HepG2 (cell line): ENCODE results near the gene PLCL1. TPM values are rescaled to one million over a fixed set of nuclear protein-coding genes. Genes with fewer than 3 reads are reported as not detected.

Experiments used
- ATAC-seq: fragments of 200-7000 bp; cut with Tn5 transposase; 3 replicates; pipeline ENCODE4 v1.9.1; 2020; ENCODE audit warnings: mild to moderate bottlenecking, moderate library complexity
- BruUV-seq: library from RNA; stranded (reverse); fragments of 400-500 nt; replicated peaks from 2 replicates; lab custom pipeline; 2021; lab: Mats Ljungman, UMichigan
- CTCF ChIA-PET: fragments of 300-600 bp; formaldehyde crosslinking; extraction: SDS; loops from one replicate; lab custom pipeline; 2021; ENCODE audit warnings: low total read pairs, inconsistent platforms, low intra/inter-chr PET ratio; lab: Yijun Ruan, JAX
- POLR2A ChIA-PET: fragments of 350-600 bp; sonication (Branson Sonifier 250); formaldehyde crosslinking; loops from one replicate; lab custom pipeline; 2020; ENCODE audit warnings: antibody characterized with exemption, inconsistent platforms; lab: Yijun Ruan, JAX
- DNase-seq: peaks from one replicate; pipeline ENCODE4 v3.0.0-alpha.2; 2015; ENCODE audit warnings: low spot score
- FAIRE-seq: peaks from 3 replicates; lab custom pipeline; 2011; peaks lifted over from hg19 to GRCh38; lab: Jason Lieb, UNC
- H2AFZ ChIP-seq: one replicate; pipeline ENCODE4 v1.6.1; 2011; ENCODE audit warnings: low read length, inconsistent platforms
- H3K27ac ChIP-seq: fragments of 300-600 bp; 3 replicates; pipeline ENCODE4 v1.8.0; 2011; ENCODE audit warnings: mixed run types, mild to moderate bottlenecking, mixed read lengths, low read length, inconsistent platforms; ENCODE audit not compliant: insufficient read depth; ENCODE audit errors: extremely low read length
- H3K27me3 ChIP-seq, 2 experiments: fragments of 200-600 bp in 1 of 2; 2 replicates in 1 of 2; 3 replicates in 1 of 2; pipeline versions ENCODE4 v1.6.0 to v1.8.0; 2011; ENCODE audit warnings: low read length in 2 of 2, mild to moderate bottlenecking in 2 of 2, moderate library complexity in 2 of 2, inconsistent platforms in 1 of 2; ENCODE audit not compliant: insufficient read depth in 2 of 2, control insufficient read depth in 1 of 2
- H3K36me3 ChIP-seq, 2 experiments: fragments of 200-600 bp in 1 of 2; replicated peaks in 1 of 2; 2 replicates in 1 of 2; 3 replicates in 1 of 2; pipeline versions ENCODE4 v1.5.1 to v1.8.0; 2011; ENCODE audit warnings: low read length in 2 of 2, inconsistent platforms in 1 of 2; ENCODE audit not compliant: insufficient read depth in 2 of 2, control insufficient read depth in 1 of 2
- H3K4me1 ChIP-seq: 2 replicates; pipeline ENCODE4 v1.5.1; 2012; ENCODE audit warnings: low read length, inconsistent platforms; ENCODE audit not compliant: insufficient read depth
- H3K4me2 ChIP-seq: 2 replicates; pipeline ENCODE4 v1.6.0; 2011; ENCODE audit warnings: low read depth, low read length, inconsistent platforms
- H3K4me3 ChIP-seq, 3 experiments: fragments of 200-600 bp in 1 of 3; sonication (generic), shearing (Covaris generic) in 1 of 3; replicated peaks in 1 of 3; 2 replicates each; pipeline ENCODE4 v1.5.1; 2011 to 2016; ENCODE audit warnings: low read length in 3 of 3, inconsistent platforms in 2 of 3, low read depth in 2 of 3, mild to moderate bottlenecking in 2 of 3, control low read depth in 1 of 3, mixed read lengths in 1 of 3; ENCODE audit not compliant: insufficient read depth in 1 of 3
- H3K79me2 ChIP-seq: one replicate; pipeline ENCODE4 v1.6.1; 2011; ENCODE audit warnings: low read length, inconsistent platforms; ENCODE audit not compliant: insufficient read depth
- H3K9ac ChIP-seq: 2 replicates; pipeline ENCODE4 v1.6.0; 2011; ENCODE audit warnings: mild to moderate bottlenecking, low read depth, low read length, inconsistent platforms; ENCODE audit not compliant: insufficient read depth
- H3K9me3 ChIP-seq: 2 replicates; pipeline ENCODE4 v1.5.1; 2012; ENCODE audit warnings: mild to moderate bottlenecking, low read length
- H4K20me1 ChIP-seq: 2 replicates; pipeline ENCODE4 v1.6.0; 2011; ENCODE audit warnings: inconsistent platforms, mild to moderate bottlenecking, low read length, moderate library complexity; ENCODE audit not compliant: insufficient read depth
- AKAP8 ChIP-seq: sonication (generic); formaldehyde crosslinking; IDR thresholded peaks from 2 replicates; pipeline ENCODE4 v1.5.1; 2020; ENCODE audit warnings: mild to moderate bottlenecking, missing genetic modification reagents
- ARNT ChIP-seq: fragments of 450-650 bp; IDR thresholded peaks from 2 replicates; pipeline ENCODE4 v1.6.1; 2017
- ATF7 ChIP-seq, 2 experiments: fragments of 450-650 bp in 1 of 2; sonication (generic) in 1 of 2; formaldehyde crosslinking in 1 of 2; IDR thresholded peaks; 2 replicates each; pipeline versions ENCODE4 v1.4.0 to v1.6.1; 2016 to 2020; ENCODE audit warnings: antibody characterized with exemption in 1 of 2, mild to moderate bottlenecking in 1 of 2, missing genetic modification reagents in 1 of 2
- CCAR2 ChIP-seq: fragments of 200-400 bp; formaldehyde crosslinking; optimal IDR thresholded peaks from 2 replicates; pipeline ENCODE3; 2018; ENCODE audit warnings: low read depth, mild to moderate bottlenecking, low read length, moderate library complexity
- EED ChIP-seq: sonication (generic); formaldehyde crosslinking; IDR thresholded peaks from 2 replicates; pipeline ENCODE4 v1.5.0; 2020; ENCODE audit warnings: mild to moderate bottlenecking, missing genetic modification reagents
- MAZ ChIP-seq, 2 experiments: sonication (generic) in 1 of 2; formaldehyde crosslinking in 1 of 2; IDR thresholded peaks; 2 replicates each; pipeline versions ENCODE4 v1.5.0 to v1.6.1; 2012 to 2020; ENCODE audit warnings: low read depth in 2 of 2, mild to moderate bottlenecking in 2 of 2, borderline replicate concordance in 1 of 2, improper control_type of control experiment in 1 of 2, low read length in 1 of 2, missing genetic modification reagents in 1 of 2, moderate library complexity in 1 of 2
- MED13 ChIP-seq: sonication (generic); formaldehyde crosslinking; IDR thresholded peaks from 2 replicates; pipeline ENCODE4 v1.5.0; 2020; ENCODE audit warnings: missing genetic modification reagents
- NR1H2 ChIP-seq: sonication (generic); formaldehyde crosslinking; IDR thresholded peaks from 2 replicates; pipeline ENCODE4 v1.8.1; 2022; ENCODE audit warnings: low read depth, missing genetic modification reagents, borderline replicate concordance
- NR2F6 ChIP-seq, 2 experiments: IDR thresholded peaks; 2 replicates each; pipeline ENCODE4 v1.6.1; 2016; ENCODE audit warnings: antibody characterized with exemption in 1 of 2, mild to moderate bottlenecking in 1 of 2
- TAF1 ChIP-seq: sonication (generic); formaldehyde crosslinking; IDR thresholded peaks from 2 replicates; pipeline ENCODE4 v1.4.0; 2020; ENCODE audit warnings: missing genetic modification reagents
- THAP11 ChIP-seq: IDR thresholded peaks from 2 replicates; pipeline ENCODE4 v1.6.1; 2016; ENCODE audit warnings: missing biosample characterization, missing genetic modification reagents
- ZBTB49 ChIP-seq: sonication (generic); formaldehyde crosslinking; IDR thresholded peaks from 2 replicates; pipeline ENCODE4 v1.4.0; 2020; ENCODE audit warnings: missing genetic modification reagents, borderline replicate concordance
- ZFAT ChIP-seq: sonication (generic); formaldehyde crosslinking; conservative IDR thresholded peaks from 2 replicates; pipeline ENCODE4 v1.8.1; 2023; ENCODE audit warnings: missing genetic modification reagents, inconsistent platforms
- ZNF205 ChIP-seq: IDR thresholded peaks from 2 replicates; pipeline ENCODE4 v1.6.1; 2018; ENCODE audit warnings: missing biosample characterization, missing genetic modification reagents
- ZNF552 ChIP-seq: sonication (generic); formaldehyde crosslinking; IDR thresholded peaks from 2 replicates; pipeline ENCODE4 v1.9.0; 2022; ENCODE audit warnings: missing genetic modification reagents, mild to moderate bottlenecking, borderline replicate concordance
- ZNF773 ChIP-seq: sonication (generic); formaldehyde crosslinking; IDR thresholded peaks from 2 replicates; pipeline ENCODE4 v1.4.0; 2020; ENCODE audit warnings: missing genetic modification reagents, borderline replicate concordance
- ZSCAN22 ChIP-seq: sonication (generic); formaldehyde crosslinking; IDR thresholded peaks from 2 replicates; pipeline ENCODE4 v1.4.0; 2020; ENCODE audit warnings: mild to moderate bottlenecking, missing genetic modification reagents
- ZSCAN30 ChIP-seq: sonication (generic); formaldehyde crosslinking; IDR thresholded peaks from 2 replicates; pipeline ENCODE4 v1.5.0; 2020; ENCODE audit warnings: mild to moderate bottlenecking, missing genetic modification reagents
- WGBS: methylation state at CpG from one replicate; pipeline ENCODE4 v1.1.6; 2017; ENCODE audit warnings: low lambda C conversion rate; 5-methylcytosine and 5-hydroxymethylcytosine counted together
- in situ Hi-C: cut with HindIII; loops from 2 replicates; pipeline ENCODE4 v1.10.0; 2017; ENCODE audit warnings: low pct_unique_long_range_greater_than_20kb; ENCODE audit not compliant: extremely low pct_ligation_motif_present
- intact Hi-C: fragments of 100-400 bp; cut with micrococcal nuclease; formaldehyde crosslinking; loops from one replicate; pipeline ENCODE4 v1.10.0; 2022; ENCODE audit not compliant: unreplicated experiment
- polyA plus RNA-seq, 8 experiments: library from polyadenylated mRNA; depleted of rRNA in 3 of 8; stranded (reverse) in 7 of 8; unstranded in 1 of 8; fragments of >200 nt; fragmentation: Illumina TruSeq in 4 of 8; extraction: Trizol in 4 of 8; gene quantifications; 2 replicates each; pipeline versions ENCODE4 v1.2.1 to v1.2.3, GENCODE V29; 2011 to 2016; ENCODE audit warnings: low read depth in 4 of 8, missing spikeins in 1 of 8, mixed read lengths in 1 of 8; ENCODE audit not compliant: insufficient read depth in 1 of 8
- total RNA-seq, 5 experiments: library from RNA; depleted of rRNA; stranded (reverse); fragments of >200 nt; fragmentation: Illumina TruSeq; extraction: Trizol; gene quantifications; 2 replicates each; pipeline ENCODE4 v1.2.3, GENCODE V29; 2016; ENCODE audit warnings: low read depth in 1 of 5

PLCL1 gene
- total and polyA plus RNA-seq, 2 of the 13 experiments (the other 11 are each of a cell fraction or from before 2014, with no cell fraction given), result not detected

- BruUV-seq, result no TSS peak
- in situ Hi-C loops, result no loop called here
- POLR2A ChIA-PET, result no interaction called here
- FAIRE-seq (no peak), ATAC-seq (no peak)
- no peaks in the 10 kb centered on the region for H3K36me3 ChIP-seq
- no peak overlapping the region for H2AFZ ChIP-seq
- no peaks in the 10 kb centered on the region for H3K79me2 ChIP-seq
- H3K27ac ChIP-seq, result no peak overlapping the region
- H3K4me3 ChIP-seq, result no peak overlapping the region
- TF ChIP-seq ATF7 (IDR thresholded peaks at IDR 0.05) (0 out of 2 replicates have a peak, but pooled peaks have one; percentile 14), ATF7 (CRISPR knock-in tag; IDR thresholded peaks at IDR 0.05) (no peak), AKAP8 (CRISPR knock-in tag) (no peak)
- TF ChIP-seq, all 625 proteins: peak for 1
- intact Hi-C loops, result no loop called here
- no peaks in the 10 kb centered on the region for H3K9me3 ChIP-seq
- no peak for DNase-seq
- no peaks in the 10 kb centered on the region for H3K27me3 ChIP-seq
- H3K9ac ChIP-seq, result no peak overlapping the region
- CTCF ChIA-PET, result no interaction called here
- no peak overlapping the region for H3K4me2 ChIP-seq
- no peaks in the 10 kb centered on the region for H3K4me1 ChIP-seq
- no peaks in the 10 kb centered on the region for H4K20me1 ChIP-seq
These were observed 258.4 kb downstream of the PLCL1 start for GRCh38 chr2:198062826-198063225.

- no peak overlapping the region for H2AFZ ChIP-seq
- intact Hi-C loops (no loop called here), in situ Hi-C loops (no loop called here)
- no peak overlapping the region for H3K27ac ChIP-seq
- whole genome bisulfite sequencing, result 0% methylated on average over 1 of the region's 1 CpG
- no peaks in the 10 kb centered on the region for H3K27me3 ChIP-seq
- H3K4me1 ChIP-seq, result no peaks in the 10 kb centered on the region
- H4K20me1 ChIP-seq, result no peaks in the 10 kb centered on the region
- H3K9me3 ChIP-seq, result no peaks in the 10 kb centered on the region
- no peak overlapping the region for H3K9ac ChIP-seq
- no peak for FAIRE-seq
- POLR2A ChIA-PET, result no interaction called here
- H3K79me2 ChIP-seq, result no peaks in the 10 kb centered on the region
- H3K4me3 ChIP-seq, result no peak overlapping the region
- no peak for DNase-seq
- no TSS peak for BruUV-seq
- CTCF ChIA-PET, result no interaction called here
- H3K36me3 ChIP-seq, result no peaks in the 10 kb centered on the region
- TF ChIP-seq ZBTB49 (CRISPR knock-in tag) (no peak), ZSCAN30 (CRISPR knock-in tag) (no peak), ARNT (no peak), NR2F6 (IDR thresholded peaks at IDR 0.05) (no peak), NR2F6 (CRISPR knock-in tag; IDR thresholded peaks at IDR 0.05) (no peak), CCAR2 (no peak), ZSCAN22 (no peak), ZNF205 (CRISPR knock-in tag) (no peak), MED13 (CRISPR knock-in tag) (no peak), ZNF773 (CRISPR knock-in tag) (no peak), ZFAT (CRISPR knock-in tag) (no peak), THAP11 (CRISPR knock-in tag) (no peak), NR1H2 (CRISPR knock-in tag) (no peak), TAF1 (CRISPR knock-in tag) (no peak), EED (no peak), MAZ (IDR thresholded peaks at IDR 0.05; ENCODE audit: borderline replicate concordance, low read depth, low read length) (no peak), MAZ (CRISPR knock-in tag; IDR thresholded peaks at IDR 0.05; ENCODE audit: low read depth) (no peak), ZNF552 (CRISPR knock-in tag) (no peak)
- no peak overlapping the region for H3K4me2 ChIP-seq
- no peak for ATAC-seq
These were observed 258.8 kb downstream of the PLCL1 start for GRCh38 chr2:198063242-198063641.
